ENCODE data around the gene SNTG2.

SNTG2 gene

DNA sequence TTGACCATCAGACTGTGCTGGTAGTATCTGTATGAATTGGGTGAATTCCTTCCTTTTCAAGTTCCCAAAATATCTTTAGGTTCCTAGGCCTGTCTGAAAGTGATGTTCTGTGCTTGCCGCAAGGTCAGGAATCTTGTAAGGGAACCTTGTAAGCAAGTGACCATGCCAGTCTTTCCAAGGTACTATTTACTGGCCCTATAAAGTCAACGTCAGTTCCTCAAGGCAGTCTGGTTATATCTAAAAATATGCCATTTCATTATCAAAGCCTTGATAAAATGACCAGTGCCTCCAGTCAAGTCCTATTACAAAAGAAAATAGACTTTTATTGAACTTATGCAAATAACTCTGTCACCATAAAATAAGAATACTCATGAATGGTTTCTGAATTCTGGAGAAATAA, 374.2 kb downstream of the SNTG2 start:
- ATAC-seq (ENCODE audit: low read depth): no peak
- Histone ChIP-seq H3K4me1 (ENCODE audit: insufficient read depth, poor library complexity, severe bottlenecking) (no peaks in the 10 kb centered on the region), H3K27me3 (ENCODE audit: insufficient read depth, poor library complexity, severe bottlenecking) (no peaks in the 10 kb centered on the region), H3K27ac (ENCODE audit: poor library complexity, severe bottlenecking) (no peak overlapping the region), H3K36me3 (ENCODE audit: low read depth) (no peaks in the 10 kb centered on the region), H3K4me3 (ENCODE audit: severe bottlenecking) (no peak overlapping the region), H3K9me3 (ENCODE audit: severe bottlenecking) (peaks cover 2% of the 10 kb centered on the region)
- no peak for DNase-seq (ENCODE audit: low spot score)
- TF ChIP-seq, protein P1, sequence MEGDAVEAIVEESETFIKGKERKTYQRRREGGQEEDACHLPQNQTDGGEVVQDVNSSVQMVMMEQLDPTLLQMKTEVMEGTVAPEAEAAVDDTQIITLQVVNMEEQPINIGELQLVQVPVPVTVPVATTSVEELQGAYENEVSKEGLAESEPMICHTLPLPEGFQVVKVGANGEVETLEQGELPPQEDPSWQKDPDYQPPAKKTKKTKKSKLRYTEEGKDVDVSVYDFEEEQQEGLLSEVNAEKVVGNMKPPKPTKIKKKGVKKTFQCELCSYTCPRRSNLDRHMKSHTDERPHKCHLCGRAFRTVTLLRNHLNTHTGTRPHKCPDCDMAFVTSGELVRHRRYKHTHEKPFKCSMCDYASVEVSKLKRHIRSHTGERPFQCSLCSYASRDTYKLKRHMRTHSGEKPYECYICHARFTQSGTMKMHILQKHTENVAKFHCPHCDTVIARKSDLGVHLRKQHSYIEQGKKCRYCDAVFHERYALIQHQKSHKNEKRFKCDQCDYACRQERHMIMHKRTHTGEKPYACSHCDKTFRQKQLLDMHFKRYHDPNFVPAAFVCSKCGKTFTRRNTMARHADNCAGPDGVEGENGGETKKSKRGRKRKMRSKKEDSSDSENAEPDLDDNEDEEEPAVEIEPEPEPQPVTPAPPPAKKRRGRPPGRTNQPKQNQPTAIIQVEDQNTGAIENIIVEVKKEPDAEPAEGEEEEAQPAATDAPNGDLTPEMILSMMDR (IDR thresholded peaks at IDR 0.05; ENCODE audit: poor library complexity, severe bottlenecking): no peak

DNA sequence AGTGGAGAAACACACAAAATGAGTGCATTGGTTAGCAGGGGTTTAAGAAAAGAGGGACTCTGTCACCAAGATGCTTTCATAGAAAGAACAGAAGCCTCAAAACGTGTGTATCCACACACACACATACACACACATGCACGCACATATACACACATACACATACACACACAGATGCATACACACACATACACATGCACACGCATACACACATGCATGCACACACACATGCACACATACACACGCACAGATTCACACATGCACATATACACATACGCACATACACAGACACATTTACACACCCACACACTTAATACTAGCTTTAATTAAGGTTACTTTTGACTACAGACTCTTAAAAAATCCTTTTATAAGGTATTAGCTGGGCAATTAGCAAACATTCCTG, 378.0 kb downstream of the SNTG2 start:
- TF ChIP-seq, protein P1 (IDR thresholded peaks at IDR 0.05; ENCODE audit: poor library complexity, severe bottlenecking): no peak
- ATAC-seq (ENCODE audit: low read depth): no peak
- no peaks in the 10 kb centered on the region for H3K27me3 ChIP-seq (ENCODE audit: insufficient read depth, poor library complexity, severe bottlenecking)
- no peaks in the 10 kb centered on the region for H3K36me3 ChIP-seq (ENCODE audit: low read depth)
- H3K9me3 ChIP-seq (ENCODE audit: severe bottlenecking): peaks cover 2% of the 10 kb centered on the region
- no peak overlapping the region for H3K4me3 ChIP-seq (ENCODE audit: severe bottlenecking)
- no peak overlapping the region for H3K27ac ChIP-seq (ENCODE audit: poor library complexity, severe bottlenecking)
- no peak for DNase-seq (ENCODE audit: low spot score)
- no peaks in the 10 kb centered on the region for H3K4me1 ChIP-seq (ENCODE audit: insufficient read depth, poor library complexity, severe bottlenecking)

DNA sequence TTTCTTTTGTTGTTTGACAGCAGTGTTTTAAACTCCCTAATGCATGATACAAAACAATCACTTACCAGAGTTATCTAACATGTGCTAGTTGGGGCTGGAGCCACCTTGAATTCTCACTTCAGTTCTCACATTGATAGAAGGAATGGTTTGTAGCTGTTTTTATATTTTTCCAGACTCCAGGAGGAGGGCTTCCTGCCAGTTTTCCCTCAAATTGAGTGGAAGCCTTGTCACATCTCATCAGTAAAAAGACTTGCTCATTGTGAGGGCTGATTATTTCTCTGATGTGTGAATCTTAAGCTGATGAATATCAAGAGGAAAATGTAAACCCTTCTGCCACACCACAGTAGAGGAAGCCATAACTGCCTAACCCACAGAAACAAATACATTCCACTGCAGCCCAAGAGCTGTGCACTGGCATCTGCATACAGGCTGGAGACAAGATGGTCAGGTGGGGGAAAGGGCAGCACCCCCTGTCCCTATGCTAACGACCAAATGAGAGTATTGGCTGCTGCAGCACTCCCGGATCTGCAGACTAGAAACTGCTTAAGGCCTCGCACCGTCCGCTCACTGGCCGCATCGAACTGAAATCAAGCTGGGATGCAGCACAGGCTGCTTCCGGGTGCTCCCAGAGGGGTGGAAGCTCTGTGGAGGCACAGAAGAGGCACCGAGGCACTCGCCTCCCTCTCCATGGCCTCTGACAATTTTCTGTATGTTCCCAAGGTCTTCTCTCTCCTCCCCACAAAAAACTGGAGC, 388.9 kb downstream of the SNTG2 start:
- Histone ChIP-seq H3K27me3 (ENCODE audit: insufficient read depth, poor library complexity, severe bottlenecking) (no peaks in the 10 kb centered on the region), H3K27ac (ENCODE audit: poor library complexity, severe bottlenecking) (no peak overlapping the region), H3K9me3 (ENCODE audit: severe bottlenecking) (peaks cover 3% of the 10 kb centered on the region), H3K36me3 (ENCODE audit: low read depth) (no peaks in the 10 kb centered on the region), H3K4me3 (ENCODE audit: severe bottlenecking) (no peak overlapping the region), H3K4me1 (ENCODE audit: insufficient read depth, poor library complexity, severe bottlenecking) (no peaks in the 10 kb centered on the region)
- no peak for ATAC-seq (ENCODE audit: low read depth)
- DNase-seq (ENCODE audit: low spot score): no peak
- TF ChIP-seq, protein P1 (IDR thresholded peaks at IDR 0.05; ENCODE audit: poor library complexity, severe bottlenecking): no peak

DNA sequence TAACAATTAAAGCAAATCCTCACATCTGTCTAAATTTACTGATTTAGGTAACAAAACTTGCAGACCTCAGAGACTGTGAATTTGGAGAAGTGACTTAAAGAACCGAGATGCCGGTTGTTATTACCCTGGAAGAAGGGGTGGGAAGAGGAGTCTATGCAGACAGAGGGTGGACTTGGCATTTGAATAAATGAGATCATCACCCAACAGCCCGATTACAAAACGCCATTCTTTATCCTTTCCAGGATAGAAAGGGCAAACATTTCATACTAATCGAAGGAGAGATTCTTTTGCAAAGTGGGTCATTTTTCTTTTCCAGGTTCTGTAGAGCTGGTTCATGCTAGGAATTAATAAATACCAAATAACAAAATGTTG, 389.5 kb downstream of the SNTG2 start:
- TF ChIP-seq, protein P1 (IDR thresholded peaks at IDR 0.05; ENCODE audit: poor library complexity, severe bottlenecking): no peak
- no peaks in the 10 kb centered on the region for H3K36me3 ChIP-seq (ENCODE audit: low read depth)
- ATAC-seq (ENCODE audit: low read depth) (no peak), DNase-seq (ENCODE audit: low spot score) (no peak)
- H3K4me3 ChIP-seq (ENCODE audit: severe bottlenecking): no peak overlapping the region
- peaks cover 3% of the 10 kb centered on the region for H3K9me3 ChIP-seq (ENCODE audit: severe bottlenecking)
- H3K4me1 ChIP-seq (ENCODE audit: insufficient read depth, poor library complexity, severe bottlenecking): no peaks in the 10 kb centered on the region
- no peaks in the 10 kb centered on the region for H3K27me3 ChIP-seq (ENCODE audit: insufficient read depth, poor library complexity, severe bottlenecking)
- H3K27ac ChIP-seq (ENCODE audit: poor library complexity, severe bottlenecking): no peak overlapping the region

DNA sequence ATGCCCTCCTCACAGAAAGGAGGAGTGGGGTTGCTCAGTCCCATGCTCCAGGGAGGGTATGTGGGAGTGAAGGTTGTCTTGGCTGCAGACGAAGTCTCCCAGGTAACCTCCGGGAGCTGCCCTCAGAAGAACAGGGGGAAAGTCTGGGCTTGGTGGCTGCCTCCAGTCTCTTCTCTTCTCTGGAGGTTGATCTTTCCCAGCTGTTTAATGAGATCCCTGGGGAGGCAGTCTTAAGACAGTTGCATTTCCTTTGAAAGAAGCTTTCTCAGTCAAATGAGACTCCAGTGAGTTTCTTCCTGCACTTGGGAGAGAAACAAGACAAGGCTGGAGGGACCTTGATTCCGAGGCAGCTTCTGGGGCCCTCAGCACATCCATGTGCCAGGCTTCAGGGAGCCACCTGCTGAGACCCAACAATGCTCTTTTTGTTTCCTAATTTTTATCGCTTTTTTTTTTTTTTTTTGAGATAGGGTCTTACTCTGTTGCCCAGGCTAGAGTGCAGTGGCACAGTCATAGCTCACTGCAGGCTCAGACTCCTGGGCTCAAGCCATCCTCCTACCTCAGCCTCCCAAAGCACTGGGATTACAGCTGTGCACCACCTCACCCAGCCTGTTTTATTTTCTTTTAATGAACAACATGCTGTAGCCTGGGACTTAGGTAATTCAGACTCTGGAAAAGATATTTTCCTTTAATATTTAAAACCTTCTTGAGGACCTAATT, 390.9 kb downstream of the SNTG2 start:
- Histone ChIP-seq H3K9me3 (ENCODE audit: severe bottlenecking) (peaks cover 3% of the 10 kb centered on the region), H3K4me1 (ENCODE audit: insufficient read depth, poor library complexity, severe bottlenecking) (no peaks in the 10 kb centered on the region), H3K27me3 (ENCODE audit: insufficient read depth, poor library complexity, severe bottlenecking) (no peaks in the 10 kb centered on the region), H3K27ac (ENCODE audit: poor library complexity, severe bottlenecking) (no peak overlapping the region), H3K4me3 (ENCODE audit: severe bottlenecking) (no peak overlapping the region), H3K36me3 (ENCODE audit: low read depth) (no peaks in the 10 kb centered on the region)
- DNase-seq (ENCODE audit: low spot score): no peak
- TF ChIP-seq, protein P1 (IDR thresholded peaks at IDR 0.05; ENCODE audit: poor library complexity, severe bottlenecking): no peak
- no peak for ATAC-seq (ENCODE audit: low read depth)
